ENCODE data around the gene GRM7. TPM values are rescaled to one million over a fixed set of nuclear protein-coding genes. Genes with fewer than 3 reads are reported as not detected.

The GRM7 gene
- total and polyA plus RNA-seq, 9 of the 15 experiments (the other 6 are each of a cell fraction or from before 2014, with no cell fraction given) = not detected

GRCh38 chr3:7207928-7208327, 347.0 kb downstream of the GRM7 start:
- DNase-seq (ENCODE audit: extremely low read depth in 1 of 4, low spot score in 3 of 4) = no peak
- ATAC-seq = no peak
- FAIRE-seq = no peak

More at GRCh38 chr3:7207928-7208327, 347.0 kb downstream of the GRM7 start:
- Histone ChIP-seq H3K9ac (ENCODE audit: insufficient read depth in 1 of 2, low read depth in 2 of 2, low read length in 2 of 2) (no peak overlapping the region), H4K20me1 (replicated peaks; ENCODE audit: control insufficient read depth, insufficient read depth, low read length) (no peaks in the 10 kb centered on the region), H3K4me2 (ENCODE audit: insufficient read depth, low read length) (no peak overlapping the region), H3K4me1 (replicated peaks in 1 of 2; ENCODE audit: control insufficient read depth in 2 of 2, insufficient read depth in 2 of 2, low read length in 2 of 2) (no peaks in the 10 kb centered on the region), H3K9me3 (replicated peaks; ENCODE audit: control insufficient read depth, insufficient read depth, low read depth, low read length) (no peaks in the 10 kb centered on the region), H3K27me3 (ENCODE audit: control insufficient read depth in 2 of 2, insufficient read depth in 2 of 2, low read length in 2 of 2) (no peaks in the 10 kb centered on the region), H3K27ac (ENCODE audit: extremely low read depth, low read depth, low read length) (no peak overlapping the region), H3K4me3 (no peak overlapping the region), H3K36me3 (ENCODE audit: control insufficient read depth, insufficient read depth, low read length) (no peaks in the 10 kb centered on the region), H3K9me1 (ENCODE audit: control insufficient read depth, insufficient read depth, low read length) (no peaks in the 10 kb centered on the region), H2AFZ (ENCODE audit: low read depth, low read length) (no peak overlapping the region), H3K79me2 (ENCODE audit: control insufficient read depth, insufficient read depth, low read length) (no peaks in the 10 kb centered on the region)
- WGBS (ENCODE audit: insufficient coverage, low coverage, missing lambda C conversion rate) = 0% methylated on average over 2 of the region's 2 CpGs
- in situ Hi-C loops (cut with MboI) (no loop called here), intact Hi-C loops (cut with micrococcal nuclease) (no loop called here)
- CTCF ChIA-PET (ENCODE audit: low intra/inter-chr PET ratio) = no interaction called here
- TF ChIP-seq HDAC3 (IDR thresholded peaks at IDR 0.05; ENCODE audit: borderline replicate concordance, partially characterized antibody) = no peak
- TF ChIP-seq PRMT5 (CRISPR knock-in tag; IDR thresholded peaks at IDR 0.05) = no peak
- no peak for TF ChIP-seq ZBTB7A (IDR thresholded peaks at IDR 0.05; ENCODE audit: borderline replicate concordance, control insufficient read depth, low read depth, low read length)
- no peak for TF ChIP-seq MITF (IDR thresholded peaks at IDR 0.05)
- TF ChIP-seq ZC3H4 (CRISPR knock-in tag; IDR thresholded peaks at IDR 0.05; ENCODE audit: borderline replicate concordance) = no peak
- TF ChIP-seq BRF1 (IDR thresholded peaks at IDR 0.05; ENCODE audit: borderline replicate concordance, extremely low read depth, insufficient read length) = no peak
- no peak for TF ChIP-seq NR2C2 (CRISPR knock-in tag; IDR thresholded peaks at IDR 0.05)
- TF ChIP-seq NR2C2 (tag; IDR thresholded peaks at IDR 0.05) = no peak
- TF ChIP-seq ZNF3 (CRISPR knock-in tag; IDR thresholded peaks at IDR 0.05) = no peak
- no peak for TF ChIP-seq NR2C1 (IDR thresholded peaks at IDR 0.05)
- TF ChIP-seq NR2C1 (tag; IDR thresholded peaks at IDR 0.05) = no peak
- TF ChIP-seq, protein P1, sequence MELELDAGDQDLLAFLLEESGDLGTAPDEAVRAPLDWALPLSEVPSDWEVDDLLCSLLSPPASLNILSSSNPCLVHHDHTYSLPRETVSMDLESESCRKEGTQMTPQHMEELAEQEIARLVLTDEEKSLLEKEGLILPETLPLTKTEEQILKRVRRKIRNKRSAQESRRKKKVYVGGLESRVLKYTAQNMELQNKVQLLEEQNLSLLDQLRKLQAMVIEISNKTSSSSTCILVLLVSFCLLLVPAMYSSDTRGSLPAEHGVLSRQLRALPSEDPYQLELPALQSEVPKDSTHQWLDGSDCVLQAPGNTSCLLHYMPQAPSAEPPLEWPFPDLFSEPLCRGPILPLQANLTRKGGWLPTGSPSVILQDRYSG (tag; conservative IDR thresholded peaks at IDR 0.05; ENCODE audit: low read depth) = no peak
- no peak for TF ChIP-seq MEIS2 (IDR thresholded peaks at IDR 0.05; ENCODE audit: partially characterized antibody)
- TF ChIP-seq TEAD1 (CRISPR knock-in tag; IDR thresholded peaks at IDR 0.05) = no peak
- no peak for TF ChIP-seq ZFP30 (CRISPR knock-in tag; IDR thresholded peaks at IDR 0.05; ENCODE audit: borderline replicate concordance)
- TF ChIP-seq ZSCAN29 (IDR thresholded peaks at IDR 0.05) = no peak
- no peak for TF ChIP-seq SP1 (CRISPR knock-in tag; IDR thresholded peaks at IDR 0.05)
- TF ChIP-seq PURB (CRISPR knock-in tag; IDR thresholded peaks at IDR 0.05; ENCODE audit: low read depth) = no peak
- BruUV-seq (replicated peaks) = no TSS peak
- POLR2A ChIA-PET = no interaction called here

All from K562 (cell line).